Peyer's patch (tissue), 4 donors: ENCODE measurements around the gene TXNL4B. TPM values are rescaled to one million over a fixed set of nuclear protein-coding genes. Genes with fewer than 3 reads are reported as not detected.
"Not testable (repeated sequence)": the region's sequence is repeated elsewhere in the genome, so short reads cannot be mapped to it uniquely, and the experiment has no call there.

Experiments
- DNase-seq, 3 donors: peaks; one replicate each; pipeline ENCODE4 v3.0.0-alpha.2; 2017 to 2019
- H3K27ac ChIP-seq, 4 donors: fragments of 200-600 bp; sonication (generic); one replicate each; pipeline ENCODE4 v1.5.1; 2016 to 2019
- H3K27me3 ChIP-seq, 2 donors: fragments of 200-600 bp; sonication (generic); one replicate each; pipeline ENCODE4 v1.5.1; 2019
- H3K36me3 ChIP-seq, 3 donors: fragments of 200-600 bp; sonication (generic); one replicate each; pipeline ENCODE4 v1.5.1; 2016 to 2019
- H3K4me1 ChIP-seq, 4 donors: fragments of 200-600 bp; sonication (generic); one replicate each; pipeline ENCODE4 v1.5.1; 2016 to 2019
- H3K4me3 ChIP-seq, 4 donors: fragments of 200-600 bp; sonication (generic); 1 replicate in 3 of 4; 2 replicates in 1 of 4; pipeline ENCODE4 v1.5.1; 2016 to 2019; ENCODE audit warnings: mild to moderate bottlenecking in 1 of 4
- H3K9me3 ChIP-seq, 4 donors: fragments of 200-600 bp; sonication (generic); one replicate each; pipeline ENCODE4 v1.5.1; 2016 to 2019; ENCODE audit warnings: mild to moderate bottlenecking in 1 of 4
- CTCF ChIP-seq, 6 experiments: fragments of 450-650 bp in 4 of 6; fragments of 200-600 bp in 2 of 6; sonication (generic) in 1 of 6; IDR thresholded peaks; one replicate each; pipeline ENCODE4 v1.5.1; 2017 to 2019; ENCODE audit warnings: antibody characterized with exemption in 6 of 6, mild to moderate bottlenecking in 3 of 6, moderate library complexity in 1 of 6
- POLR2A ChIP-seq, 2 donors: fragments of 450-650 bp; IDR thresholded peaks; one replicate each; pipeline ENCODE4 v1.5.1; 2017; ENCODE audit warnings: antibody characterized with exemption in 2 of 2, mild to moderate bottlenecking in 2 of 2, moderate library complexity in 2 of 2
- total RNA-seq, 4 donors: library from RNA; depleted of rRNA; stranded (reverse); fragments of >200 nt; gene quantifications; one replicate each; pipeline ENCODE4 v1.1.0, GENCODE V29; 2016

TXNL4B gene
- total RNA-seq, 4 donors from 2014 or later = 7.2 to 40.4 (median 13.4) TPM

GRCh38 chr16:72094266-72094610, 818 bp upstream of the TXNL4B start:
- peaks cover 0 to 47% (median 0%) of the 10 kb centered on the region in 3 donors for H3K36me3 ChIP-seq
- H3K9me3 ChIP-seq = no peaks in the 10 kb centered on the region
- H3K27ac ChIP-seq = peak overlapping the region; percentile 83 to 93 (median 90)
- H3K4me3 ChIP-seq = peak overlapping the region; percentile 79 to 94 (median 89)
- DNase-seq = no peak
- H3K27me3 ChIP-seq = no peaks in the 10 kb centered on the region
- no peak for TF ChIP-seq POLR2A (IDR thresholded peaks at IDR 0.05)
- TF ChIP-seq CTCF (IDR thresholded peaks at IDR 0.05) = no peak
- H3K4me1 ChIP-seq = peaks cover 0 to 33% (median 7%) of the 10 kb centered on the region in 4 donors

- TF ChIP-seq CTCF (IDR thresholded peaks at IDR 0.05) = no peak
- no peak for TF ChIP-seq POLR2A (IDR thresholded peaks at IDR 0.05)
- Histone ChIP-seq H3K27me3 (no peaks in the 10 kb centered on the region), H3K4me3 (peak overlapping the region; percentile 79 to 94 (median 89)), H3K4me1 (peaks cover 0 to 33% (median 7%) of the 10 kb centered on the region in 4 donors), H3K9me3 (no peaks in the 10 kb centered on the region), H3K36me3 (peaks cover 0 to 47% (median 0%) of the 10 kb centered on the region in 3 donors), H3K27ac (peak overlapping the region; percentile 83 to 93 (median 90))
- no peak for DNase-seq
These were observed 480 bp downstream of the TXNL4B start for GRCh38 chr16:72092832-72093447.

- no peaks in the 10 kb centered on the region for H3K9me3 ChIP-seq
- H3K4me1 ChIP-seq = peaks cover 0 to 33% (median 7%) of the 10 kb centered on the region in 4 donors
- peak in 1 of 3 donors; percentile 70 for DNase-seq
- no peak overlapping the region for H3K27ac ChIP-seq
- TF ChIP-seq POLR2A (IDR thresholded peaks at IDR 0.05) = no peak
- H3K27me3 ChIP-seq = no peaks in the 10 kb centered on the region
- H3K4me3 ChIP-seq = no peak overlapping the region
- peaks cover 0 to 47% (median 0%) of the 10 kb centered on the region in 3 donors for H3K36me3 ChIP-seq
These were observed 2.2 kb downstream of the TXNL4B start for GRCh38 chr16:72091217-72091616.

- no peak for TF ChIP-seq CTCF (IDR thresholded peaks at IDR 0.05)
- no peak for TF ChIP-seq POLR2A (IDR thresholded peaks at IDR 0.05)
- no peak overlapping the region for H3K27ac ChIP-seq
- peaks cover 0 to 59% (median 0%) of the 10 kb centered on the region in 3 donors for H3K36me3 ChIP-seq
- H3K4me3 ChIP-seq = no peak overlapping the region
- peaks cover 0 to 7% (median 2%) of the 10 kb centered on the region in 4 donors for H3K9me3 ChIP-seq
- H3K27me3 ChIP-seq = no peaks in the 10 kb centered on the region
- H3K4me1 ChIP-seq = no peaks in the 10 kb centered on the region
- no peak for DNase-seq
These were observed 8.4 kb downstream of the TXNL4B start for GRCh38 chr16:72085002-72085401.

- no peak for TF ChIP-seq CTCF (IDR thresholded peaks at IDR 0.05)
- TF ChIP-seq POLR2A (IDR thresholded peaks at IDR 0.05) = no peak
- H3K4me1 ChIP-seq = no peaks in the 10 kb centered on the region
- H3K27me3 ChIP-seq = no peaks in the 10 kb centered on the region
- DNase-seq = no peak
- no peak overlapping the region for H3K27ac ChIP-seq
- H3K9me3 ChIP-seq = peaks cover 0 to 7% (median 2%) of the 10 kb centered on the region in 4 donors
- peaks cover 0 to 53% (median 0%) of the 10 kb centered on the region in 3 donors for H3K36me3 ChIP-seq
- no peak overlapping the region for H3K4me3 ChIP-seq
These were observed 9.0 kb downstream of the TXNL4B start for GRCh38 chr16:72084445-72084844.

- H3K27me3 ChIP-seq = no peaks in the 10 kb centered on the region
- no peaks in the 10 kb centered on the region for H3K4me1 ChIP-seq
- no peak for DNase-seq
- no peak overlapping the region for H3K27ac ChIP-seq
- TF ChIP-seq POLR2A (IDR thresholded peaks at IDR 0.05) (no peak), CTCF (IDR thresholded peaks at IDR 0.05) (no peak)
- peaks cover 0 to 7% (median 2%) of the 10 kb centered on the region in 4 donors for H3K9me3 ChIP-seq
- peaks cover 0 to 48% (median 0%) of the 10 kb centered on the region in 3 donors for H3K36me3 ChIP-seq
- no peak overlapping the region for H3K4me3 ChIP-seq
These were observed 9.5 kb downstream of the TXNL4B start for GRCh38 chr16:72083778-72084404.

GRCh38 chr16:72076991-72077706, 16.3 kb downstream of the TXNL4B start:
- H3K9me3 ChIP-seq, H3K4me1 ChIP-seq, H3K27me3 ChIP-seq: not testable (repeated sequence)

GRCh38 chr16:72075067-72075466, 18.4 kb downstream of the TXNL4B start:
- not testable (repeated sequence) for H3K27ac ChIP-seq, H3K9me3 ChIP-seq, H3K36me3 ChIP-seq

More at GRCh38 chr16:72076991-72077706, 16.3 kb downstream of the TXNL4B start:
- DNase-seq, H3K27ac ChIP-seq, H3K36me3 ChIP-seq, H3K4me3 ChIP-seq: not testable (repeated sequence)

More at GRCh38 chr16:72075067-72075466, 18.4 kb downstream of the TXNL4B start:
- not testable (repeated sequence) for H3K4me1 ChIP-seq, H3K27me3 ChIP-seq, DNase-seq, H3K4me3 ChIP-seq
